Stimulated activated CD4-positive, alpha-beta T cell treated with anti-CD3 and anti-CD28 coated beads, Interleukin-12 subunit alpha, Interleukin-12 subunit beta, amount 100 ng/mL, for 24 hours (primary cell): Measurements from ENCODE around the gene ABHD17A.

Source experiments
- DNase-seq, 2 experiments: peaks; one replicate each; pipeline ENCODE4 v3.0.0-alpha.2; 2020; ENCODE audit warnings: low read depth in 2 of 2

The ABHD17A gene

DNA sequence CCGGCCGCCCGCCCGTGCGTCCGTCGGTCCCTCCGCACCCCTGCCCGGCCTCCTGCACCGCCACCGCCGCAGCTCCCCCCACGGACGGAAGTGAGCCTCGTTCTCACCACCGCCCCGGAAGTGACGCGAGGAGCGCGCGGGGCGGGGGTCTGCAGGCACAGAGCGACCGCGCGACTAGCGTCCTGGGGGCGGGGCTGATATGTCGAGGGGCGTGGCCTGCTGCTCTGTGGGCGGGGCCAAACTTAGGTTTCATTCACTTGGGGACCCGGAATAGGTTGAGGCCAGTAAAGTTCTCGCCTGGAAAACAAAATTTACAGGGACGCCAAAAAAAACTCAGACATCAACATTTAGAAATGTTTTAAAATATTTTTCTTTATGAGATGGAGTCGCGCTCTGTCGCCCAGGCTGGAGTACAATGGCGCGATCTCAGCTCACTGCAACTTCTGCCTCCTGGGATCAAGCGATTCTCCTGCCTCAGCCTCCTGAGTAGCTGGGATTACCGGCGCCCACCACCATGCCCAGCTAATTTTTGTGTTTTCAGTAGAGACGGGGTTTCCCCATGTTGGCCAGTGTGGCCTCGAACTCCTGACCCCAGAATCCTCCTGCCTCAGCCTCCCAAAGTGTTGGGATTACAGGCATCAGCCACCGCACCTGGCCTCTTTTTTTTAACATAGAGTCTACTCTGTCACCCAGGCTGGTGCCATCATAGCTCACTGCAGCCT is at the start of gene ABHD17A:
Gene ABHD17A (minus strand): TSS at position 99 of the 722 bp plus-strand sequence. CDS start 3,930 bp downstream, outside the sequence.
- peak; percentile 92 to 93 for DNase-seq

DNA sequence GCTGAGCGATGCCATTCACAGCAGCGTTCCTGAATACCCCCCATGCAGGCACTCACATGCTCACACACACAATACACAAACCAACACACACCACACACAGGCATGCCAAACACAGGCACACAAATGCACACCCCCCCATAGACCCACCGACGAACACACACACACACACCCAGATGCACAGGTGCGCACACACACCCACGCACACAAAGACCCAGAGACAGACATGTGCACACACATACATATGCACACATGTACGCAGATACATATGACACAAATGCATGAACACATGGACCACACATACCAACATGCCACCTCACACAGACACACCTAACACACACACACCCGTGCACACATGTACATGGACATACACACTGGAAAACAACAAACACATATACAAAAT is 48.6 kb upstream of the ABHD17A start:
- DNase-seq, result no peak

DNA sequence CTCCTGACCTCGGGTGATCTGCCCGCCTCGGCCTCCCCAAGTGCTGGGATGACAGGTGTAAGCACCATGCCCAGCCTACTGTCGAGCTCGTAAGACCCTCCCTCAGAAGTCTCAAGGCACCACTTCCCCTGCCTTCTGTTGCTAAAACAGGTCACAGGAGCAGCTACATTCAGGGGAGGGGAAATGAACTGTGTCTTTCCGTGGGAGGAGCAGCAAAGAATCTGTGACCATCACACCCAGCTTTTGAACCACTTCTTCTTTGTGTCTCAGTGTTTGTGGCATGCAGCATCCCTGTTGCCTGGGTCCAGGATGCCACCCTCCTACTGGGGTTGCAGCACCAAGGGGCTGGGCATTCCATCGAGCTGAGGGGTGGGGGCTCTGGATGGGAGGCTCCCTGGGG is 47.9 kb upstream of the ABHD17A start:
- DNase-seq, result no peak

DNA sequence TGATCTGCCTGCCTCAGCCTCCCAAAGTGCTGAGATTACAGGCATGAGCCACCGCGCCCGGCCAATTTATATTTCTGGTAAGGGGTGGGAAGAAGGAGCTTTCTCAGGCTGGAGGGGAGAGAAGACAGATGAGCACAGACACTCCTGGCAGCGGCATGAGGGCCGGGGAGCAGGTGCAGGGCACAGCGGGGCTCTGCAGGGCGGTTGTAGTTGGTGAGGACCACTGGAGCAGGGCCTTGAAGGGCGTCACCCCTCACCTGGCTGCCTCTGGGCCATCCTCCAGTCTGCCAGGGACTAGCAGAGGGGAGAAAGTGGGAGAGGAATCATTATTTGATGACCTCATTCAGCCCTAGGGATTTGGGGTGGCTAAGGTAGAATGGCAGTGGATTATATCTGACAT is 47.1 kb upstream of the ABHD17A start:
- no peak for DNase-seq

DNA sequence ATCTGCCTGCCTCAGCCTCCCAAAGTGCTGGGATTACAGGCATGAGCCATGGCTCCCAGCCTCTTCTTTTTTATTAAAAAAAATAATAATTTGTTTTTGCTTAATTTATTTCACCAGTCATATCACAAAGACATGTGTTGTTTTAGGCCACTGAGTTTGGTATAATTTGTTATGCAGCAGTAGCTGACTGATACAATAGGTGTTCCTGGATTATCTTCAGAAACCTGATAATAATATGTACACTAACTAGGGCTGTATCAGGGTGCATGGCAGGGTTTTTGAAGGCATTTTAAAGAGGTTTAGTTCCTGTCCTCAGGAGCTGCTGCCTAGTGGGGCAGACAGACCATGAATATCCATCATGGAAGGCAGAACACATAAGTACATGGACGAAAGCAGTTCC is 46.1 kb upstream of the ABHD17A start:
- no peak for DNase-seq

DNA sequence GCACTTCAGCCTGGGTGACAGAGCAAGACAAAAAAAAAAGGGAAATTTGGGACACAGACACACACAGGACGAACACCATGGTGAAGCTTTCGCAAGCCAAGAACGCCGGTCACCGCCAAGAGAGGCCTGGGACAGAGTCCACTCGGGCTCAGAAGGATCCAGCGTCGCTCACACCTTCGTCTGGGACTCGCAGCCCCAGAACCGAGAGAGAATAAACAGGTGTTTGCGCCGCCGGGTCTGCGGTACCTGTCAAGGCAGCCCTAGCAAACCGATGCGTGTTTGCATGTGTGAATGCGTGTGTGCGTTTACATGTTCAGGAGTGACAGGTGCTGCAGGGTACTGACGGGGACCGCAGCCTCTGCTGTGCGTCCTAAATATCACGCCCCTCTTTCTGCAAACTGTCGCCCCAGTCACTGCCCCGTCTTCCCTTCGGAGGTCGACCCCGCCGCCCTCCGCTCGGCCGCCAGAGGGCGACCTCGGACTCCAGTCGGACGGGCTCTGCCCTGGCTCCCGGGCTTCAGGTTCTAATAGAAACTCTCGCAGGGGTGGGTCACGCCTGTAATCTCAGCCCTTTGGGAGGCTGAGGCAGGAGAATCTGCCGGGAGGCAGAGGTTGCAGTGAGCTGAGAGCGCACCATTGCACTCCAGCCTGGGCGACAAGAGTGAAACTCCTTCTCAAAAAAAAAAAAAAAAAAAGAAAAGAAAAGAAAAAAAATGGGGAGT is 43.9 kb upstream of the ABHD17A start:
- peak; percentile 56 to 75 for DNase-seq

DNA sequence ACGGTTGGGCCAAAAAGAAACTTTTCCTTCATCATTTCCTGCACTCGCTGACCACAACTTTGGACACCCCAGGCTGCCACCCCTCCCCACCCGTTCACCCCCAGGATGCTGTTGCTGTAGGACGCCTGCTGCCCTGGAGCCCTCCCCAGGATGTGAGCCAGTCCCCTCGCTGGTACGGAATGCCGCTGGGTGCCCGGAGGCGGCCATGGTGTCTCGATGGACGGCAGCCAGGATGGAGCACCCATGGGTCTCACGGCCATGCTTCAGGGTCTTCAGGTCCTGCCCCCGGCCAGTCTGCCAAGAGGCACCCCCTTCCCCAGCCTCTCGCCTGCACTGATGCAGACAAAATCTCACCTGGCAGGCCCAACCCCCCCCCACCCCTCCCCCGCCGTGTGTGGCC is 40.2 kb upstream of the ABHD17A start:
- DNase-seq, result no peak

DNA sequence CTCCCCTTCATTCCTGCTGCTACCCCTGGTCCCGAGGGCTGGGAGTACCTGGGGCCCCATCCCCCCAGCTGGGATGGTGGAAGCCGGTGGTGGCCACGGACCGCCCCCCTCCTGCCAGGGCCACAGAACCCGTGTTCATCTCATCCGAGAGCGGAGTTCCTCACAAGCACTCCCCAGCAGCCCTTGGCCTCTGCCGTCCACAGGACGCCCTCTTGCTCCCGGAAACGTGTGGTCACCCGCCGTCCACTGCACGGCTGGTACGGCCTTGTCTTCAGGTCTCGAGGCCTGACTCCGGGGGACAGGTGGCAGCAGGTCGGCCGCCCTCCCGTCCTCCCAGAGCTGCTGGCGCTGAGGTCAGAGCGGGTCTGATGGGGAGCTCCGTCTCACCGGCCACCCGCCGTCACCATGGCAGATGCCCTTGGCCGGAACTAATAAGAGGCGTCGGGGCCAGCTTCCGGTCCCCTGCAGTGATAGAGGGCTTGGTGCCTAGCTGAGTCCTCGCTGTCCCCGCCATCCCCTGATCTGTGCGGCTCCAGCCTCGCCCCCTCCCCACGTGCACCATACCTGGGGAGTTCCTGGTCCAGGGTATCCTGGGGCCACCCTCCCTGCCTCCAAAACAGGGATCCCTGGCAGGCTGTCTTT is 39.1 kb upstream of the ABHD17A start:
- DNase-seq, result no peak

DNA sequence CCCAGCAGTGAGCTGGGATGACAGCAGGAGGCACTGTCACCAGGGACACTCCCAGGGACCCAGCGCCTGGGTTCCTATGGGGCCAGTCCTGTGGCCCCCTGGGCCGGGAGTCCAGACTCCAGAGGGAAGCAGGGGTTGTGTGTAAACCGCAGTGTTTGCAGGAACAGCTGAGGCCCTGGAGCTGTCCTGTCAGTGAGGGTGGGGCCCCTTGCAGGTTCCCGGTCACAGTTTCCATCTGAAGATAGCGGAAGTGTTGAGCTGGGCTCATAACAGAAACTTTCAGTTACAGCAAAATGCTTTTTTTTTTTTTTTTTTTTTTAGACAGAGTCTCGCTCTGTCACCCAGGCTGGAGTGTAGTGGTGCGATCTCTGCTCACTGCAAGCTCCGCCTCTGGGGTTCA is 38.0 kb upstream of the ABHD17A start:
- peak in 1 of 2 experiments; percentile 35 for DNase-seq

DNA sequence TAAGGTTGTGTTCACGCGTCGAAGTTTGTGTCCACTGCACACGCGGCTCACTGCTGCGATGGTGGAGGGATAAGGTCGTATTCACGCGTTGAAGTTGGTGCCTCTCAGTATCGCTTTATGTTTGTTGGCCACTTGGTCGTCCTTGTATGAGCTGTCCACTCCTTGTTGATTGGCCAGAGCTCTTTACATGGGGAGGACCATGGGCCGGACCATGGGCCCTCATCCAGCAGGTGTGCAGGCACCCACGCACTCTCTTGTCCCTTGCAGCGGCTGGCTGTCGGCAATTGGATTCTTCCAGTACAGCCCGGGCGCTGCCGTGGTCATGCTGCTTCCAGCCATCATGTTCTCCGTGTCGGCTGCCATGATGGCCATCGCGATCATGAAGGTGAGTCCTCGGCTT is 37.5 kb upstream of the ABHD17A start:
- no peak for DNase-seq

DNA sequence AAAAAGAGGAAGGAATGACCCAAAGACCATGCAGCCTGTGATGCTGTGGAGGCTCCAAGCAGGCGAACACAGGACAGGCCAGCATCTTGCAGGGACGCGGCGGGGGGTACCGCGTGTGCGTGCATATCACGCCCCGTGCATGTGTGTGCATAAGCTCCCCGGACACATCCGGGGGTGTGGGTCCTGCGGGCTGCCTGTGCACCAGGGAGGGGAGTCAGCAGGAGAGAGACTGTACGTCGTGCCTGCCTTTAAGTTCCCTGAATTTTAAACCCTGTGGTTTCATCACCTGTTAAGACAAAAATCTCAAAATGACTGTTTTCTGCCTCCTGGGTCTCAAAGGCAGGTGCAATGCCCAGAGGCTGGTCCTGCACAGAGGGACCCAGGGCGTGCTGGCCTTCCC is 36.5 kb upstream of the ABHD17A start:
- no peak for DNase-seq

DNA sequence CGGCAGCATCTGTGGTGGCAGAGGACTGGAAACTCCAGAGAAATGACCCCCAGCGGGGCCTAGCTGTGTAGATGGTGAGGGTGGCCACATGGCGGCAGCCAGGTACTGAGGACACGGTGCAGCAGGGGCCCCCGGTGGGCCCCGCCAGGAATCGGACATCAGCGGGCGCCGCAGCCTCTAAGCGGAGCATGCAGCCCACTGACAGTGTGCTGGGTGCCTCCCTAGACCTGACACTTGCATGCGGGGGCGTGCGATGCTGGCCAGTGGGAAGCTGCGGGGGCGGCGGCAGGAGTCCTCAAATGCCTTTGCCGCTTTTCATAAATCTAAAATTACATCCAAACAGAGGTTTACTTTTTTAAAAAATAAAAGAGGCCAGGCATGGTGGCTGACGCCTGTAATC is 36.0 kb upstream of the ABHD17A start:
- DNase-seq, result no peak

DNA sequence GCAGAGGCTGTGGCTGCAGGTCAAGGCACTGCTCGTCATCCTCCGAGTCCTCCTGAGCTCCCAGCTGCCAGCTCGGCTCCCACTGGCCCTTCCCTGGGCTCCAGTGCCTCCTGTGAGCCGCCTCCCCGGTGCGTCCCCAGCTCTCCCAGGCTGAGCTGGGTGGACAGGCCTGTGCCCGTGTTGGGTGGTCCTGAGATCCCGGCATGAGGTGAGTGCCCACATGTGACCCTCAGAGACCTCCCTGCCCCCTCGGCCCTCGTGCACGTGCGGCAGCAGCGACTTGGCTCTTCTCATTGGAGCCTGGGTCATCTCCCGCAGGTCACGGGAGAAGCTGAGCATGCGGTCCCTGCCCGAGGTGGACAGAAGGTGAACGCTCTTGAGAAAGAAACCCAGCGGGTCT is 35.3 kb upstream of the ABHD17A start:
- no peak for DNase-seq

DNA sequence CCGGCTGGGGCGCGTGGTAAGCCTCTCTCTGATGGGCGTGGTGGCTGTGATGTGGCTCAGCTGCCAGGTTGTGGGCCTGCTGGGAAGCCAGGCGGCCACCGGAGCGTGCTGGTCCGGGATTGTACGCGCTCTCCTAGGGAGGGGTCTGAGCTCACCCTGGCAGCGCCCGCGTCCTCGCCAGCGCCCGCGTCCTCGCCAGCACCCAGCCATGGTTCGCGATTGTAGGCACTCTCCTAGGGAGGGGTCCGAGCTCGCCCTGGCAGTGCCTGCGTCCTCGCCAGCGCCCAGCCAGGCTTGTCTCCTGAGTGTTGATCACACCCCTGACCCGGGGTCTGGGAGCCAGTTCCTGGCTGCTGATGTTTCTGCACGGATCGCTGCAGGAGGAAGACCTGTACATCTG is 33.7 kb upstream of the ABHD17A start:
- no peak for DNase-seq

DNA sequence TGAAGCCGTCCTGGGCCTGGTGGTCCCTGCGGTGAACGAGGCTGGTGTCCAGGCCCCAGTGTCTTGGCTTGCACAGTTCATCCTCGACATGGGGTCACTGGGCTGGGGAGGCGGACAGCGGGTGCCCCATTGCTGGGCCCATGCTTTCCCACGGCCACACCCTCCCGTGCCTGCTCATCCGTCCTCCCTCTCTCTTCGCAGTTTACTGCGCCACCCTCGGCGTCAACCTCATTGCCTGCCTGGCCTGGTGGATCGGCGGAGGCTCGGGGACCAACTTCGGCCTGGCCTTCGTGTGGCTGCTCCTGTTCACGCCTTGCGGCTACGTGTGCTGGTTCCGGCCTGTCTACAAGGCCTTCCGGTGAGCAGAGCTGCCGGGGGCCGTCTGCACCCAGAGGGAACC is 32.6 kb upstream of the ABHD17A start:
- no peak for DNase-seq

DNA sequence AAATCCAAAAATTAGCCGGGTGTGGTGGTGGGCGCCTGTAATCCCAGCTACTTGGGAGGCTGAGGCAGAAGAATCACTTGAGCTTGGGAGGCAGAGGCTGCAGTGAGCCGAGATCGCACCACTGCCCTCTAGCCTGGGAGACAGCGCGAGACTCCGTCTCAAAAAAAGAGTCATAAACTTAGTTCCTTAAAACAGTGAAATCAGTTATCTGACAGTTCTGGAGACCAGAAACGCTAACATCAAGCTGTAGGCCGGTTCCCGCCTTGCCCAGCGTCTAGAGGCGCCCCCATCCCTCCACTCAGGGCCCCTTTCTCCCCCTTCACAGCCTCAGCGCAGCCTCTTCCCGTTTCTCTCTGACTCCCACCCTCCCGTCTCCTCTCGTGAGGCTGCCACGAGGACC is 31.9 kb upstream of the ABHD17A start:
- DNase-seq, result no peak

DNA sequence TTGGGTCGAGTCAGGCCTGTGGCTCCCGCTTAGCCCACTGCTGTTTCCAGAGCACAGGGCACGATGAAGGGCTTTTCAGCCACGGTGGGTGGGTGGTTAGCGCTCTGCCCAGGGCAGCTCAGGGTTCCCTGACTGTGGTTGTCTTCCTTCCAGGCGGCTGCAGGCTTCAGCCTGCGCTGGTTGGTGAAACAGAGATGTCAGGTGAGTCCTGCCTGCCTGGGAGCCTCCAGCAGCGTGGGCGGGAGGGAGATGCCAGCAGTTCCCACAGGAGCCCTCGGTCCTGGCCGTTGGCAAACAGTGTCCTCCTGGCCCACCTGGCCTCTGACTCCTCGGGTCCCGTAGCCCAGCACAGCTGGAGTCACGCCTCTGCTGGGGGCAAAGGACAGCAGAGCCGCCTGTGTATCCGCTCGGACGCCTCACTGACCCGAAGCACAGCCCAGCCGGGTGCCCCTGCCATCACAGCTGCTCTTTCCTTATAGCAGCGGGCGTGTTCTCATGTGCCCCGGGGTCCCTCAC is 29.6 kb upstream of the ABHD17A start:
- no peak for DNase-seq

DNA sequence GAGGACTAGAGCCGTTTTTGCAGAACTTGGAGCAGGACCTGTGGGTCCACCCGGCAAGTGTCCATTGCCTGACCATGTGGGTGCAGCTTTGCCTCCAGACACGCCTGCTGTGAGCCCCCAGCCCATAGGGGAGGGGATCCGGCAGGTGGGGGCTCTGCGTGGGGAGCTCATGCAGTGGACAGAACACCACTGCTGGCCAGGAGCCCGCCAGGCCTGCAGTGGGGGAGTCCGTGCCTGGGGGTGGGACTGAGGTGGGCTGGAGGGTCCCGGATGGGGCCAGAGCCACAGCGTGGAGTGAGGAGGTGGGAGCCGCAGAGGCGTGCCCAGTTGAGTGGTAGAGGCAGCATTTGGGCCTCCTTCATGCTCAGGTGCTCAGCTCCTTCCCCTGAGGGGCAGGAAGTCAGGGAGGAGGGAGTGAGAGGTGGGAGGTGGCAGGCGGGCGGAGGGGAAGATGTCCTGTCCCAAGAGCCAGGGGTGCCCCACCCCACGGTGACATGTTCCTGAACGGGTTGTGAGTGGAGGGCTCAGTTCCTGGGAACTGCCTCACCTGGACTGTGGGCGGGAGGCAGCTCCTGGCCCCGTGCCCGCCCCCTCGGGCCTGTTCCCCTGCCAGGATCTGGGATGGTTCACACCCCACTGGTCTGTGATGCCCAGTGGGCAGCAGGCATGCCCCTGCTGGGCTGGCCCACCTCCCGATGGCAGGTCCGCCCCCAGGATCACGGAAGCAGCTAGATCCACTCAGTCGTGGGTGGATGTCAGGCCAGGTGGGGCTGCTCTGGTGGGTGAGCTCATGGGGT is 28.7 kb upstream of the ABHD17A start:
- no peak for DNase-seq

DNA sequence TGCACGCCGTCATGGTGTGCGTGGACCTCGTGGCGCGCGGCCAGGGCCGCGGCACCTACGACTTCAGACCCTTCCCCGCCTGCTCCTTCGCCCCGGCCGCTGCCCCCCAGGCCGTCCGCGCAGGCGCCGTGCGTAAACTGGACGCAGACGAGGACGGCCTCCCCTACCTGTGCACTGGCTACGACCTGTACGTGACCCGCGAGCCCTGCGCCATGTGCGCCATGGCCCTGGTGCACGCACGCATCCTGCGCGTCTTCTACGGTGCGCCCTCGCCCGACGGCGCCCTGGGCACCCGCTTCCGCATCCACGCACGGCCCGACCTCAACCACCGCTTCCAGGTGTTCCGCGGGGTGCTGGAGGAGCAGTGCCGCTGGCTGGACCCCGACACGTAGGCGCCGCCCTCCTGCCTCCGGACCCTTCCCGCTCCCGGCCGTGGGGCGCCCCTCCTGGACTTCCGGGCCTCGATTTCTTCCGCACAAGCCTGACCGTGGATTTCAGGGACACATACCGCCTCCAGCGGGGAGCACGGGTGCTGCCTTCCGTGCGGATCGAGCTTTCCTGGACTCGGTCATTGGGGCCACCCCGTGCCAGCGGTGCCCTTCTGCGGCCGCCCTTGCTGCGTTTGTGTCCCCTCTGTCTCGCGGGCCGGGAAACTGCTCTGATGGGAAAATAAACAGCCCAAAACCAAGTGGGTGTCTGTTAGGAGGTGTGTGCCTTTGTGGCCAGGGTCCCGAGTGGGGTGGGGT is 27.6 kb upstream of the ABHD17A start:
- no peak for DNase-seq

DNA sequence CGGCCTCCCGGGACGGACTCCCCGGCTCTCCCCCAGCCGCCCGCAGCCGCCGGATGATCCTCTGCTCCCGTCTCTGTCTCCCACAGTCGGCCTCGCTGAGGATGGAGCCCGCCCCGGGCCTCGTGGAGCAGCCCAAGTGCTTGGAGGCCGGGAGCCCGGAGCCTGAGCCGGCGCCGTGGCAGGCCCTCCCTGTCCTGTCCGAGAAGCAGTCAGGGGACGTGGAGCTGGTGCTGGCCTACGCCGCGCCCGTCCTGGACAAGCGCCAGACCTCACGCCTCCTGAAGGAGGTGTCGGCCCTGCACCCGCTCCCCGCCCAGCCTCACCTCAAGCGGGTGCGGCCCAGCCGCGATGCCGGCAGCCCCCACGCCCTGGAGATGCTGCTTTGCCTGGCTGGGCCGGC is 26.7 kb upstream of the ABHD17A start:
- DNase-seq, result no peak

DNA sequence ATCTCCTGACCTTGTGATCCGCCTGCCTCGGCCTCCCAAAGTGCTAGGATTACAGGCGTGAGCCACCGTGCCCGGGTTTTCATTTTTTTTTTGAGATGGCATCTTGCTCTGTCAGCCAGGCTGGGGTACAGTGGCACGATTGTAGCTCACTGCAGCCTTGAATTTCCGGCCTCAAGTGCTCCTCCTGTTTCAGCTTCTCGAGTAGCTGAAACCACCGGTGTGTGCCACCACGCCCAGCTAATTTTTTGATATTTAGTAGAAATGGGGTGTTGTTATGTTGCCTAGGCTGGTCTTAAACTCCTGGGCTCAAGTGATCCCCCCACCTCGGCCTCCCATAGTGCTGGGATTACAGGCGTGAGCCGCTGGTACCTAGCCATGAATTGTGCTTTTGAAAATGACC is 25.8 kb upstream of the ABHD17A start:
- no peak for DNase-seq
